ENCODE measurements around the gene SMG6.

DNA sequence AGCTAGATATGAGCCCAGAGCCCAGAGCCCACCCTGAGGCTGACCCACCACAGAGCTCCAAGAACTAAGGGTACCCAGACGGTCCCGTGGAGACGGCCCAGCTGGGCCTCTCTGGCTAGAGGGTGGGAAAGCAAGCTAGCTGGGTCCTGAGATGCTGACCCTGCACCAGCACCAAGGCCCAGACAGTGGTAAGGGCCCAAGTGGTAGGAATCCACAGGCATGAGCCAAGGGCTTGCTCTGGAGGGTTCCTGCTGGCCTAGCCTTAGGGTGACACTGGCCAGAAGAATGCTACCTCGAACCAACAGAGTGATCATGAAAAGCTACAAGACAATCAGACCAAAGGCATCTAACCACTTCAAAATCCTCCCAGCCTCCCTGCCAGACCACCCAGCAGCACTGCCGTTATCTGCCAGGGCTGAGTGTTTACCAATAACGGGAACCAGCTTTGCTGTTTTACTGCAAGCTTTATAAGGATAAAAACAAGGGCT lies 235.5 kb downstream of the SMG6 start:
- TF ChIP-seq EZH2 (IDR thresholded peaks at IDR 0.05; ENCODE audit: borderline replicate concordance, low read length): no peak
- TF ChIP-seq, protein P1, sequence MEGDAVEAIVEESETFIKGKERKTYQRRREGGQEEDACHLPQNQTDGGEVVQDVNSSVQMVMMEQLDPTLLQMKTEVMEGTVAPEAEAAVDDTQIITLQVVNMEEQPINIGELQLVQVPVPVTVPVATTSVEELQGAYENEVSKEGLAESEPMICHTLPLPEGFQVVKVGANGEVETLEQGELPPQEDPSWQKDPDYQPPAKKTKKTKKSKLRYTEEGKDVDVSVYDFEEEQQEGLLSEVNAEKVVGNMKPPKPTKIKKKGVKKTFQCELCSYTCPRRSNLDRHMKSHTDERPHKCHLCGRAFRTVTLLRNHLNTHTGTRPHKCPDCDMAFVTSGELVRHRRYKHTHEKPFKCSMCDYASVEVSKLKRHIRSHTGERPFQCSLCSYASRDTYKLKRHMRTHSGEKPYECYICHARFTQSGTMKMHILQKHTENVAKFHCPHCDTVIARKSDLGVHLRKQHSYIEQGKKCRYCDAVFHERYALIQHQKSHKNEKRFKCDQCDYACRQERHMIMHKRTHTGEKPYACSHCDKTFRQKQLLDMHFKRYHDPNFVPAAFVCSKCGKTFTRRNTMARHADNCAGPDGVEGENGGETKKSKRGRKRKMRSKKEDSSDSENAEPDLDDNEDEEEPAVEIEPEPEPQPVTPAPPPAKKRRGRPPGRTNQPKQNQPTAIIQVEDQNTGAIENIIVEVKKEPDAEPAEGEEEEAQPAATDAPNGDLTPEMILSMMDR (IDR thresholded peaks at IDR 0.05; ENCODE audit: low read length): no peak

All from OCI-LY1 (cell line).